Astrocyte (in vitro differentiated cells and primary cell): ENCODE data around the gene FOXF1.

Source experiments
- CTCF ChIP-seq: IDR thresholded peaks from 2 replicates; pipeline ENCODE4 v1.5.1; 2011; ENCODE audit warnings: low read depth, mild to moderate bottlenecking, inconsistent platforms, low read length, moderate library complexity; ENCODE audit not compliant: insufficient read depth
- EZH2 ChIP-seq: IDR thresholded peaks from 2 replicates; pipeline ENCODE4 v1.6.1; 2012; ENCODE audit warnings: mild to moderate bottlenecking, low read length, inconsistent platforms; ENCODE audit not compliant: insufficient read depth

- TF ChIP-seq CTCF (no peak), EZH2 (no peak)
Measured at GRCh38 chr16:86521236-86522197, 11.2 kb downstream of the FOXF1 start.
